ENCODE data around the gene CEP164. TPM values are rescaled to one million over a fixed set of nuclear protein-coding genes. Genes with fewer than 3 reads are reported as not detected.

Gene CEP164
- polyA plus RNA-seq, 1 donor from 2014 or later, result 27.4 TPM

GRCh38 chr11:117449111-117449693 lies 121.5 kb downstream of the CEP164 start:
- H3K4me3 ChIP-seq (ENCODE audit: low read length), result no peak overlapping the region
- no peak overlapping the region for H2AFZ ChIP-seq (ENCODE audit: low read depth, low read length)
- H3K9me2 ChIP-seq (ENCODE audit: insufficient read depth, low read length), result no peaks in the 10 kb centered on the region
- no peak overlapping the region for H3K9ac ChIP-seq (ENCODE audit: low read length)
- H3K4me2 ChIP-seq (ENCODE audit: low read length), result no peak overlapping the region
- no peaks in the 10 kb centered on the region for H3K27me3 ChIP-seq (ENCODE audit: insufficient read depth, low read depth, low read length)
- H3K79me2 ChIP-seq (replicated peaks; ENCODE audit: insufficient read depth, low read length), result no peaks in the 10 kb centered on the region
- no peaks in the 10 kb centered on the region for H3K36me3 ChIP-seq (ENCODE audit: insufficient read depth, low read length)
- no peaks in the 10 kb centered on the region for H3K9me3 ChIP-seq (ENCODE audit: low read length)
- no peaks in the 10 kb centered on the region for H4K20me1 ChIP-seq (ENCODE audit: insufficient read depth)
- TF ChIP-seq MXI1 (conservative IDR thresholded peaks at IDR 0.05; ENCODE audit: poor library complexity, severe bottlenecking) (no peak), CTCF (IDR thresholded peaks at IDR 0.05; ENCODE audit: poor library complexity, severe bottlenecking) (no peak), EZH2 (IDR thresholded peaks at IDR 0.05; ENCODE audit: borderline replicate concordance, insufficient read depth, low read length, poor library complexity, severe bottlenecking) (no peak), EP300 (conservative IDR thresholded peaks at IDR 0.05; ENCODE audit: poor library complexity, severe bottlenecking) (no peak), POLR2AphosphoS5 (IDR thresholded peaks at IDR 0.05) (no peak), TAF1 (IDR thresholded peaks at IDR 0.05; ENCODE audit: low read depth) (no peak), REST (IDR thresholded peaks at IDR 0.05; ENCODE audit: borderline replicate concordance) (no peak), SMC3 (conservative IDR thresholded peaks at IDR 0.05; ENCODE audit: poor library complexity) (no peak), RAD21 (conservative IDR thresholded peaks at IDR 0.05) (no peak)
- no peak overlapping the region for H3K27ac ChIP-seq (ENCODE audit: low read length)
- H3F3A ChIP-seq (ENCODE audit: insufficient read depth, low read length, poor library complexity, severe bottlenecking), result no peaks in the 10 kb centered on the region

DNA sequence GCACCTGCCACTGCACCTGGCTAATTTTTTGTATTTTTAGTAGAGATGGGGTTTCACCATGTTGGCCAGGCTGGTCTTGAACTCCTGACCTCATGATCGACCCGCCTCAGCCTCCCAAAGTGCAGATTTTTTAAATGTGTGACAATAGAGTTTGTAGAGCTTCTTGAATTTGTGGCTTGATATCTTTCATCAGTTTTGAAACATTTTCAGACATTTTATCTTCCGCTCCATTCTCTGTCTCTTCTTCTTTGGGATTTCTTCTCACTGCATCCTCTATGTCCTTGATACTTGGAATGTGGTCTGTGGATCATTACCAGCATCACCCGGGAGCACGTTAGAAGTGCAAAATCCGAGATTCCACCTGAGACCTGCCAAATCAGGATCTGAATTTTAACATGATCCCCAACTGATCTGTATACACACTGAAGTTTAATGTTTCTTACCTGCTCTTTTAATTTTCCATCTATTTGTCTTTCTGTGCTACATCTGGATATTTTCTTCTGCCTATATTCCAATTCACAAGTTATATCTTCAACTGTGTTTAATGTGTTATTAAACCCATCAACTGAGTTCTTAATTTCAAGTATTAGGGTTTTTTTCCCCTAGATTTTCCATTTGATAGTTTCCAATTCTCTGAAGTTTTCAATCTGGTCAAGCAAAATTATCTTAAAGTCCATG lies 126.4 kb downstream of the CEP164 start:
- Histone ChIP-seq H3K9me2 (ENCODE audit: insufficient read depth, low read length) (no peaks in the 10 kb centered on the region), H3K9me3 (ENCODE audit: low read length) (no peaks in the 10 kb centered on the region), H3K27ac (ENCODE audit: low read length) (no peak overlapping the region), H3K36me3 (ENCODE audit: insufficient read depth, low read length) (no peaks in the 10 kb centered on the region), H3K27me3 (ENCODE audit: insufficient read depth, low read depth, low read length) (no peaks in the 10 kb centered on the region), H3F3A (ENCODE audit: insufficient read depth, low read length, poor library complexity, severe bottlenecking) (no peaks in the 10 kb centered on the region), H3K79me2 (replicated peaks; ENCODE audit: insufficient read depth, low read length) (no peaks in the 10 kb centered on the region), H3K4me2 (ENCODE audit: low read length) (no peak overlapping the region), H3K9ac (ENCODE audit: low read length) (no peak overlapping the region), H4K20me1 (ENCODE audit: insufficient read depth) (no peaks in the 10 kb centered on the region), H3K4me3 (ENCODE audit: low read length) (no peak overlapping the region), H2AFZ (ENCODE audit: low read depth, low read length) (no peak overlapping the region)
- TF ChIP-seq RAD21 (conservative IDR thresholded peaks at IDR 0.05), result no peak
- TF ChIP-seq EZH2 (IDR thresholded peaks at IDR 0.05; ENCODE audit: borderline replicate concordance, insufficient read depth, low read length, poor library complexity, severe bottlenecking), result no peak
- TF ChIP-seq EP300 (conservative IDR thresholded peaks at IDR 0.05; ENCODE audit: poor library complexity, severe bottlenecking), result no peak
- no peak for TF ChIP-seq REST (IDR thresholded peaks at IDR 0.05; ENCODE audit: borderline replicate concordance)
- TF ChIP-seq MXI1 (conservative IDR thresholded peaks at IDR 0.05; ENCODE audit: poor library complexity, severe bottlenecking), result no peak
- no peak for TF ChIP-seq CTCF (IDR thresholded peaks at IDR 0.05; ENCODE audit: poor library complexity, severe bottlenecking)
- no peak for TF ChIP-seq TAF1 (IDR thresholded peaks at IDR 0.05; ENCODE audit: low read depth)
- TF ChIP-seq POLR2AphosphoS5 (IDR thresholded peaks at IDR 0.05), result no peak
- no peak for TF ChIP-seq SMC3 (conservative IDR thresholded peaks at IDR 0.05; ENCODE audit: poor library complexity)
